K562 (cell line): ENCODE results near the gene BLCAP. TPM values are rescaled to one million over a fixed set of nuclear protein-coding genes. Genes with fewer than 3 reads are reported as not detected.

ENCODE experiments used
- ATAC-seq: fragments of 200-7000 bp; cut with Tn5 transposase; 3 replicates; pipeline ENCODE4 v1.9.1; 2020; ENCODE audit warnings: moderate library complexity
- BruUV-seq: library from RNA; stranded (reverse); fragments of 400-500 nt; replicated peaks from 2 replicates; lab custom pipeline; 2021; lab: Mats Ljungman, UMichigan
- CTCF ChIA-PET: fragments of 300-600 bp; formaldehyde crosslinking; extraction: SDS; loops from one replicate; lab custom pipeline; 2021; ENCODE audit warnings: low intra/inter-chr PET ratio; lab: Yijun Ruan, JAX
- POLR2A ChIA-PET: fragments of 300-600, 350-650 bp; sonication (Branson Sonifier 250); formaldehyde crosslinking; extraction: SDS; loops from one replicate; lab custom pipeline; 2021; ENCODE audit warnings: antibody characterized with exemption, inconsistent platforms; lab: Yijun Ruan, JAX
- DNase-seq, 4 experiments: peaks; one replicate each; pipeline versions ENCODE4 v3.0.0 to v3.0.0-alpha.2; 2011 to 2018; ENCODE audit warnings: low spot score in 3 of 4, mixed read lengths in 3 of 4; ENCODE audit errors: extremely low read depth in 1 of 4
- FAIRE-seq: peaks from 2 replicates; lab custom pipeline; 2011; peaks lifted over from hg19 to GRCh38; lab: Jason Lieb, UNC
- H2AFZ ChIP-seq: 2 replicates; pipeline ENCODE4 v1.6.0; 2011; ENCODE audit warnings: low read depth, low read length, control low read depth, inconsistent platforms
- H3K27ac ChIP-seq: fragments of 200-600 bp; 3 replicates; pipeline ENCODE4 v1.8.0; 2011; ENCODE audit warnings: low read depth, mild to moderate bottlenecking, control low read depth, inconsistent platforms, low read length, moderate library complexity, mixed read lengths; ENCODE audit errors: extremely low read depth
- H3K27me3 ChIP-seq, 2 experiments: fragments of 300-600 bp in 1 of 2; 2 replicates in 1 of 2; 3 replicates in 1 of 2; pipeline versions ENCODE4 v1.6.0 to v1.8.0; 2011; ENCODE audit warnings: inconsistent platforms in 2 of 2, low read length in 2 of 2, mild to moderate bottlenecking in 1 of 2, mixed read lengths in 1 of 2, moderate library complexity in 1 of 2; ENCODE audit not compliant: control insufficient read depth in 2 of 2, insufficient read depth in 2 of 2
- H3K36me3 ChIP-seq: fragments of 300-600 bp; 3 replicates; pipeline ENCODE4 v1.8.0; 2011; ENCODE audit warnings: mild to moderate bottlenecking, low read length, inconsistent platforms; ENCODE audit not compliant: control insufficient read depth, insufficient read depth
- H3K4me1 ChIP-seq, 2 experiments: fragments of 200-600 bp in 1 of 2; replicated peaks in 1 of 2; 2 replicates in 1 of 2; 3 replicates in 1 of 2; pipeline versions ENCODE4 v1.5.1 to v1.8.0; 2011; ENCODE audit warnings: inconsistent platforms in 2 of 2, low read length in 2 of 2, mild to moderate bottlenecking in 1 of 2, mixed read lengths in 1 of 2, moderate library complexity in 1 of 2; ENCODE audit not compliant: control insufficient read depth in 2 of 2, insufficient read depth in 2 of 2
- H3K4me2 ChIP-seq: 2 replicates; pipeline ENCODE4 v1.6.1; 2011; ENCODE audit warnings: low read length, control low read depth, inconsistent platforms, mixed read lengths; ENCODE audit not compliant: insufficient read depth
- H3K4me3 ChIP-seq: fragments of 200-600 bp; sonication (generic), shearing (Covaris generic); 2 replicates; pipeline ENCODE4 v1.5.1; 2016; ENCODE audit warnings: control low read depth, inconsistent platforms
- H3K79me2 ChIP-seq: fragments of 200-600 bp; 3 replicates; pipeline ENCODE4 v1.8.0; 2011; ENCODE audit warnings: low read length, inconsistent platforms; ENCODE audit not compliant: control insufficient read depth, insufficient read depth
- H3K9ac ChIP-seq, 2 experiments: 2 replicates each; pipeline versions ENCODE4 v1.6.0 to v1.6.1; 2011; ENCODE audit warnings: low read depth in 2 of 2, low read length in 2 of 2, control low read depth in 1 of 2, inconsistent platforms in 1 of 2, mild to moderate bottlenecking in 1 of 2, mixed read lengths in 1 of 2; ENCODE audit not compliant: insufficient read depth in 1 of 2
- H3K9me1 ChIP-seq: one replicate; pipeline ENCODE4 v1.6.0; 2011; ENCODE audit warnings: inconsistent platforms, mild to moderate bottlenecking, low read length, moderate library complexity; ENCODE audit not compliant: control insufficient read depth, insufficient read depth
- H3K9me3 ChIP-seq: replicated peaks from 2 replicates; pipeline ENCODE4 v1.5.1; 2011; ENCODE audit warnings: low read depth, low read length, inconsistent platforms; ENCODE audit not compliant: control insufficient read depth, insufficient read depth
- H4K20me1 ChIP-seq: replicated peaks from 2 replicates; pipeline ENCODE4 v1.6.1; 2011; ENCODE audit warnings: low read length, inconsistent platforms, mixed read lengths; ENCODE audit not compliant: control insufficient read depth, insufficient read depth
- BRD4 ChIP-seq: fragments of 200-600 bp; sonication (generic); IDR thresholded peaks from 2 replicates; pipeline ENCODE4 v1.6.1; 2017; ENCODE audit warnings: inconsistent platforms
- CLOCK ChIP-seq: fragments of 250-450 bp; sonication (Bioruptor Pico); IDR thresholded peaks from 2 replicates; pipeline ENCODE4 v1.4.0; 2020; ENCODE audit warnings: mild to moderate bottlenecking, moderate library complexity, borderline replicate concordance
- FOXJ2 ChIP-seq: fragments of 200-800 bp; sonication (Bioruptor generic); IDR thresholded peaks from 2 replicates; pipeline ENCODE4 v1.6.1; 2016; ENCODE audit warnings: missing genetic modification characterization, missing compliant biosample characterization
- HES1 ChIP-seq: fragments of 450-650 bp; IDR thresholded peaks from 2 replicates; pipeline ENCODE4 v1.6.1; 2016; ENCODE audit warnings: low read depth, mild to moderate bottlenecking, moderate library complexity
- HLTF ChIP-seq: fragments of 450-650 bp; IDR thresholded peaks from 2 replicates; pipeline ENCODE4 v1.6.1; 2016
- LEF1 ChIP-seq: fragments of 450-650 bp; IDR thresholded peaks from 2 replicates; pipeline ENCODE4 v1.6.1; 2016; ENCODE audit warnings: mild to moderate bottlenecking
- MEIS2 ChIP-seq: fragments of 450-650 bp; IDR thresholded peaks from 2 replicates; pipeline ENCODE4 v1.6.1; 2014; ENCODE audit warnings: mild to moderate bottlenecking; ENCODE audit not compliant: partially characterized antibody
- PHF20 ChIP-seq: fragments of 450-650 bp; IDR thresholded peaks from 2 replicates; pipeline ENCODE4 v1.6.1; 2018; ENCODE audit not compliant: partially characterized antibody
- RBM22 ChIP-seq: fragments of 200-400 bp; formaldehyde crosslinking; IDR thresholded peaks from 2 replicates; pipeline ENCODE4 v1.6.1; 2018; ENCODE audit warnings: low read length, low read depth; ENCODE audit not compliant: poor library complexity, severe bottlenecking
- ZNF764 ChIP-seq: fragments of 250-450 bp; sonication (Bioruptor Pico); IDR thresholded peaks from 2 replicates; pipeline ENCODE4 v1.4.0; 2020; ENCODE audit warnings: low read depth, mild to moderate bottlenecking, moderate library complexity
- ZSCAN32 ChIP-seq: fragments of 450-650 bp; formaldehyde crosslinking; IDR thresholded peaks from 2 replicates; pipeline ENCODE4 v1.4.0; 2020; ENCODE audit warnings: mild to moderate bottlenecking, moderate library complexity
- WGBS: fragments of 100-300 bp; shearing (Covaris generic); methylation state at CpG from one replicate; pipeline ENCODE4 v1.1.6; 2016; ENCODE audit warnings: low coverage, mixed read lengths; ENCODE audit not compliant: insufficient coverage; ENCODE audit errors: missing lambda C conversion rate; 5-methylcytosine and 5-hydroxymethylcytosine counted together
- in situ Hi-C: fragments of 300-500 bp; cut with MboI; formaldehyde crosslinking; loops from 4 replicates; pipeline ENCODE4 v1.15.0; 2018; ENCODE audit warnings: inconsistent platforms, mixed read lengths
- intact Hi-C: fragments of 100-400 bp; cut with micrococcal nuclease; formaldehyde crosslinking; loops from 2 replicates; pipeline ENCODE4 v1.14.2; 2022
- polyA plus RNA-seq, 8 experiments: library from polyadenylated mRNA; depleted of rRNA in 4 of 8; stranded (reverse) in 5 of 8; unstranded in 3 of 8; fragments of >200 nt; fragmentation: Nextera tagmentation in 2 of 8; fragmentation: Illumina TruSeq in 1 of 8; extraction: Ambion mirVana in 2 of 8; extraction: Trizol in 1 of 8; gene quantifications; 2 replicates each; pipeline versions ENCODE4 v1.2.1 to v1.2.3, GENCODE V29; 2011 to 2014; ENCODE audit warnings: inconsistent platforms in 1 of 8, missing spikeins in 1 of 8
- total RNA-seq, 7 experiments: library from RNA; depleted of rRNA in 6 of 7; stranded (reverse); fragments of >200 nt in 6 of 7; fragmentation: Illumina TruSeq in 2 of 7; extraction: Trizol in 2 of 7; gene quantifications; 2 replicates each; pipeline versions ENCODE4 v1.2.1 to v1.2.3, GENCODE V29; 2011 to 2021; ENCODE audit warnings: low replicate concordance in 1 of 7
- TF ChIP-seq, protein P1 (sequence below): conservative IDR thresholded peaks from 2 replicates; pipeline ENCODE4 v1.6.1; 2011; ENCODE audit warnings: low read depth, mild to moderate bottlenecking, low read length; ENCODE audit not compliant: control insufficient read depth
- TF ChIP-seq, protein P2 (sequence below): fragments of 250-450 bp; sonication (Bioruptor Pico); IDR thresholded peaks from 2 replicates; pipeline ENCODE4 v1.8.0; 2021; ENCODE audit warnings: borderline replicate concordance, mild to moderate bottlenecking, moderate library complexity; ENCODE audit not compliant: poor library complexity, severe bottlenecking

BLCAP gene
- total and polyA plus RNA-seq, 9 of the 15 experiments (the other 6 are each of a cell fraction or from before 2014, with no cell fraction given) = 16.9 to 41.5 (median 27.6) TPM

GRCh38 chr20:37566590-37567330, 39.1 kb upstream of the BLCAP start:
- Histone ChIP-seq H3K36me3 (no peaks in the 10 kb centered on the region), H3K4me2 (no peak overlapping the region), H4K20me1 (peaks cover 9% of the 10 kb centered on the region; the same call in 1 of the 2 replicates), H3K27me3 (peaks cover 10 to 30% of the 10 kb centered on the region in 2 experiments; a peak in 4 of 5 replicates), H3K4me1 (peaks cover 10 to 16% of the 10 kb centered on the region in 2 experiments; a peak in 4 of 5 replicates), H3K4me3 (no peak overlapping the region), H3K9me3 (no peaks in the 10 kb centered on the region), H3K27ac (no peak overlapping the region), H2AFZ (no peak overlapping the region), H3K79me2 (no peaks in the 10 kb centered on the region), H3K9ac (no peak overlapping the region), H3K9me1 (no peaks in the 10 kb centered on the region)
- ATAC-seq (no peak), FAIRE-seq (no peak), DNase-seq (no peak)
- WGBS = 7% methylated on average over 4 of the region's 5 CpGs
- TF ChIP-seq BRD4 (no peak), HES1 (no peak), ZNF764 (CRISPR knock-in tag) (no peak), ZSCAN32 (CRISPR knock-in tag) (no peak), CLOCK (no peak), MEIS2 (no peak), PHF20 (no peak), LEF1 (no peak), RBM22 (no peak), FOXJ2 (no peak), HLTF (no peak)
- TF ChIP-seq, protein P1, sequence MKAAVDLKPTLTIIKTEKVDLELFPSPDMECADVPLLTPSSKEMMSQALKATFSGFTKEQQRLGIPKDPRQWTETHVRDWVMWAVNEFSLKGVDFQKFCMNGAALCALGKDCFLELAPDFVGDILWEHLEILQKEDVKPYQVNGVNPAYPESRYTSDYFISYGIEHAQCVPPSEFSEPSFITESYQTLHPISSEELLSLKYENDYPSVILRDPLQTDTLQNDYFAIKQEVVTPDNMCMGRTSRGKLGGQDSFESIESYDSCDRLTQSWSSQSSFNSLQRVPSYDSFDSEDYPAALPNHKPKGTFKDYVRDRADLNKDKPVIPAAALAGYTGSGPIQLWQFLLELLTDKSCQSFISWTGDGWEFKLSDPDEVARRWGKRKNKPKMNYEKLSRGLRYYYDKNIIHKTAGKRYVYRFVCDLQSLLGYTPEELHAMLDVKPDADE = no peak
- TF ChIP-seq, protein P2, sequence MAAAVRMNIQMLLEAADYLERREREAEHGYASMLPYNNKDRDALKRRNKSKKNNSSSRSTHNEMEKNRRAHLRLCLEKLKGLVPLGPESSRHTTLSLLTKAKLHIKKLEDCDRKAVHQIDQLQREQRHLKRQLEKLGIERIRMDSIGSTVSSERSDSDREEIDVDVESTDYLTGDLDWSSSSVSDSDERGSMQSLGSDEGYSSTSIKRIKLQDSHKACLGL (CRISPR knock-in tag) = no peak
- in situ Hi-C loops (loop anchor here (5.0 to 10.0 kb wide), 2 partner anchors 328 to 671 kb away; no protein-coding TSS in a partner anchor), intact Hi-C loops (loop anchor here (1.0 to 5.0 kb wide), 3 partner anchors 34 to 656 kb away; no protein-coding TSS in a partner anchor)
- ChIA-PET CTCF (no interaction called here), POLR2A (no interaction called here)
- BruUV-seq = no TSS peak
